Activated CD8-positive, alpha-beta memory T cell treated with anti-CD3 and anti-CD28 coated beads for 4 hours (primary cell): ENCODE measurements around the gene MAEA.

Experiments
- DNase-seq, 2 donors: peaks; one replicate each; pipeline ENCODE4 v3.0.0-alpha.2; 2020; ENCODE audit warnings: low read depth in 2 of 2

MAEA gene

GRCh38 chr4:1299301-1299860, 9.7 kb downstream of the MAEA start:
- no peak for DNase-seq

GRCh38 chr4:1300466-1301455, 11.1 kb downstream of the MAEA start:
- DNase-seq, result no peak

GRCh38 chr4:1302159-1302558, 12.5 kb downstream of the MAEA start:
- DNase-seq, result no peak

- DNase-seq, result no peak
Observed at GRCh38 chr4:1305261-1305711, 15.6 kb downstream of the MAEA start.

- no peak for DNase-seq
Observed at GRCh38 chr4:1305781-1306455, 16.2 kb downstream of the MAEA start.

- DNase-seq, result no peak
Observed at GRCh38 chr4:1307951-1308735, 18.5 kb downstream of the MAEA start.

- DNase-seq, result peak; percentile 35 to 38
Observed at GRCh38 chr4:1309261-1310010, 19.7 kb downstream of the MAEA start.

- DNase-seq, result no peak
Observed at GRCh38 chr4:1310031-1310795, 20.5 kb downstream of the MAEA start.

GRCh38 chr4:1310796-1311631, 21.3 kb downstream of the MAEA start:
- no peak for DNase-seq

- DNase-seq, result no peak
Observed at GRCh38 chr4:1312821-1313640, 23.3 kb downstream of the MAEA start.

- no peak for DNase-seq
Observed at GRCh38 chr4:1315306-1315705, 25.6 kb downstream of the MAEA start.

GRCh38 chr4:1315836-1316536, 26.3 kb downstream of the MAEA start:
- no peak for DNase-seq

GRCh38 chr4:1316537-1317168, 27.0 kb downstream of the MAEA start:
- no peak for DNase-seq

- no peak for DNase-seq
Observed at GRCh38 chr4:1317177-1318045, 27.7 kb downstream of the MAEA start.

- DNase-seq, result no peak
Observed at GRCh38 chr4:1318046-1318375, 28.3 kb downstream of the MAEA start.

GRCh38 chr4:1318488-1319213, 29.0 kb downstream of the MAEA start:
- no peak for DNase-seq
